NCI-H2196 (cell line): ENCODE data around the gene PAX5.

Experiments
- DNase-seq: peaks from one replicate; lab custom pipeline; 2025; ENCODE audit not compliant: unreplicated experiment; lab: John Stamatoyannopoulos, UW

PAX5 gene

DNA sequence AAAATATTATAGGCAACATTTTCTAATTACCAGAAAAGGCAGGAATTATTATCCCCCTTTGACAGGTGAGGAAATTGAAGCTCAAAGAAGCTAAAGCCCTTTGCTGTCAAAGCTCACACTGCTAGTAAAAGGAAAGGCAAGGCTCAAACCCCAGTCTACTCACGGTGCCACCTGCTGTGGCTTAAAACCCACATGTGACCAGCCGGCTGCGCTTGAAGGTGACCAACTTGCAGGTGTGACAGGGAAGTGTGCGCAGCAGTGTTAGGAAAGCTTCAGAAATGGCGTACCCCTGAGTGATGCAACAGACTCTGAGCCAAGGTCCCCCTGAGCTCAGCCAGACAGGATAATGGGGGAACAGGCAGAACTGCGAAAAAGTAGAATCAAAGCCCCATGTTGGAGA lies 45.2 kb downstream of the PAX5 start:
- no peak for DNase-seq

- DNase-seq: no peak
These were observed 46.2 kb downstream of the PAX5 start for GRCh38 chr9:36987891-36988290.

- no peak for DNase-seq
These were observed 46.7 kb downstream of the PAX5 start for GRCh38 chr9:36987409-36987808.

GRCh38 chr9:36986468-36987408 lies 47.3 kb downstream of the PAX5 start:
- DNase-seq: no peak

DNA sequence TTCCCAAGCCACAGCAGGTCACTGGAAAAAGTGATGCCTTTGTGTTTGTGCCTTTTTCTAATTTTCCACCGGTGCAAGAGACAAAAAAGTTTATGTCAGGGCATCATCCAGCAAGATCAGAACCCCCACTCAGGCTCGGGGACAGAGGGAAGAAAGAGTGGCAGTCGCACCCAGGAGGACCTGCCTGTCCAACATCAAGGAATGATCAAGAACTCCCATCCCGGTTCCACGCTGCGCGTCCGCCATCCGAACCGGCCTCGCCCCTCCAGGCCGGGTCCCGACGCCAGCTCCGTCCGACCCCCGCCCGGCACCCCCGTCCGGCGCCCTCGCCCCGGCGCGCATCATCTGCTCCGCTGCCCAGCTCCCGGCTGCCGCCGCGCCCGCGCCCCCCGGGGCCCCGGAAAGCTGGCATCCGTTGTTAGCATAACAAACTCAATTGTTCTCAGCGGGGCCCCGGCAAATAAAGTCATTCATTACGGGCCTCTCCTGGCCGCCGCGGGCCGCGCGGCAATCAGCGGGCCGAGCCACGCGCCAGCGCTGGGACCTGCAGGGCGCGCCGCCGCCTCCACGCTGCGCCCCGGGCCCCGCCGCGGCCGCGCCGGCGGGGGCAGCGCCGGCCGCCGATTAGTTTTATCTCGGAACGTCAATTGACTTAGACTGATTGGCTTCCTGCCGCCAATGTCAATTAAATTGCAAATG lies 48.1 kb downstream of the PAX5 start:
- no peak for DNase-seq

- DNase-seq: no peak
These were observed 48.9 kb downstream of the PAX5 start for GRCh38 chr9:36985061-36985768.

DNA sequence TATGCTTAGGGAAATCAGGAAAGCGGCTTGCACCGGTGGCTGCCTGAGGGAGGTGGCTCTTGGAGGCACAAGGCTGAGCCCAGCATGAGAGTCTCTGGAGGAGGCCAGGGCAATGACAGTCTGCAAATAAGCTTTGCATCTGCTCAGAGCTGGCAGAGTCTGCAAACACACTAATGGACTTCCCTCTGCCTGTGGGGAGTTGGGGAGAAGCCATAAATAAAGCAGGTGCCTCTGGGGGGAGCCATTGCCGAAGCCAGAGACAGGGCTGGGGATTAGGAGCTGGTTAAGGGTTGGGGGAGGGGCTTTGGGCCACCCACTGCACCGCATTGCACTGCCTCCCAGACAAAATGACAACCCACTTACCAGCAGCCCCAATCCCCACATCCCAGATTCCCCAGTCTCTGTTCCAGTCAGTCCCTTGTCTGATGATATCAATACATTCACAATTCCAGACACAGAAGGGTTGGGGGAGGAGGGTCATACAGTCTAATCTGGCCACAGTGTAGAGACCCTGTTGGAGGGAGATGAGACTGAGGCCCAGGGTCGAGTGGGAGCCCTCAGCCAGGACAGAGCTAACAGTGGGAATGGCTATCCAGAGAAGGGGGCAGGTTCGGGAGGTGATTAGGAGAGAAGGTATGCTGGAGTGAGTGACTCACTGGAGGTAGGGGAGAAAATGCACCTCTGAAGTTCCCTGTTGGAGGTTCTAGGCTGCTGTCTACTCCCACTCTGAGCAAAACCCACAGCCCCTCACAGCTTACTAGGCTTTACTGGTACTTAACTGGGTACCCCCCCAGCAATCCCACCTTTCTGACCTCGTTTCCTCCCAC lies 53.7 kb downstream of the PAX5 start:
- peak; percentile 41 for DNase-seq

GRCh38 chr9:36976371-36977030 lies 57.6 kb downstream of the PAX5 start:
- no peak for DNase-seq

GRCh38 chr9:36974731-36975130 lies 59.3 kb downstream of the PAX5 start:
- DNase-seq: no peak

- DNase-seq: no peak
These were observed 62.1 kb downstream of the PAX5 start for GRCh38 chr9:36971935-36972488.

GRCh38 chr9:36970007-36970888 lies 63.8 kb downstream of the PAX5 start:
- peak; percentile 15 for DNase-seq

DNA sequence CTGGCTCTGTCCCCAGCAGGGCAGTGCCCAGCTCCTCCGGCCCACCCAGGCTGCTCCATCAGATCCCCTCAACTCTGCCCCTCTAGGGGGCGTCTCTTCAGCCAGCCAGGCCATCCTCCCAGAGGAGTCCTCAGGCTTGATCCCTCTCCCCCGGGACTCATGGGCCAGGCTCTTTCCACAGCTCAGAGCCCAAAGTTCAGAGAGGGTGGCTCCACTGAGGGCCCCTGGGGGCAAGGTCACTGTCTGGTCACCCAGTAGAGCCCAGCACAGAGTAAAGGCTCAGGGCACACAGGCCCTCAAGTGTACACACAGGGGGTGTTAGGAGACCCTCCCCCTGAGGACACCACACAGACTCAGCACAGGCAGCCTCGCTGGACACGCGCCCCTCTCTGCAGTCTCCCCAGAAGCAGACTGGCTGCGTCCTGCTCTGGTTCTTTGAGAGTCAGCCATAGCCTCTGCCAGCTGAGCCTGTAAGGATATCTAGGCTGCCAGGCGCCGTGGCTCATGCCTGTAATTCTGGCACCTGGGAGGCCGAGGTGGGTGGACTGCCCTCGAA lies 64.8 kb downstream of the PAX5 start:
- DNase-seq: no peak

GRCh38 chr9:36968574-36969215 lies 65.4 kb downstream of the PAX5 start:
- no peak for DNase-seq

DNA sequence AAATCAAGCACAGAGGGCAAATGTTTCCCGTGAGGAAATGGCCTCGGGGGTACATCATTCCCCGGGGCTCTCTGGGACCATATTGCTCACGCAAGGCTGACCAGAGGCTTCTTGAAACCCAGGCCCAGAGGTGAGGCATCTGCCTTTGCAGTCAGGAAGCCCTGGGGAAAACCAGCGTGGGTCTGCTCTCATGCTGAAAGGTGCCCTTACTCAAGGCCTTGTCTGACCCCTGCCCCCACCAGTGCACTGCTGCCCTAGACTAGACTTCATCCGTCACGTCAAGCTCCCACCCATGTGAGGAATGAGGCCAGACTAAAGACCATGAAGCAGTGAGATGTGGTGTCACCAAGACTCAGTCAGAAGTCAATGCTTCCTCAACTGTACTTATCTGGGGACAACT lies 66.1 kb downstream of the PAX5 start:
- DNase-seq: no peak

- DNase-seq: no peak
These were observed 67.5 kb downstream of the PAX5 start for GRCh38 chr9:36966371-36967097.

GRCh38 chr9:36964791-36965190 lies 69.3 kb downstream of the PAX5 start:
- no peak for DNase-seq

DNA sequence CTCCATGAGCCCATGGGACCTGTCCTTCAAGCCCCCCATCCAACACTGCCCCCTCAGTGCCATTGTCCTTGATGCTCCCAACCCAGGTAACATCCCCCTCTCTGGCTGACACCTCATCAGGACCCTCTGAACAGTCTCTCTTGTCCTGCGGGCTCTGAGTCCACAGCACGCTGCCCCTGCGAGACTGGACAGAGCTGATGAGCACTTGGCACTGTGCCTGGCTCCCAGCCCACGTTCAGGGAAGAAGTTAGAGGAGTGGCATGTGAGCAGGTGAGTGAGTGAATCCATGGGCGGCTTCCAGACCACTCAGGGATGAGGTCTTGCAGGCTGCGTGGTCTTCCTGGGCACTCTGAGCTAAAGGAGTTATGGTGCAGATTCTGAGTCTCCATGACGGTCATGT lies 70.7 kb downstream of the PAX5 start:
- no peak for DNase-seq

DNA sequence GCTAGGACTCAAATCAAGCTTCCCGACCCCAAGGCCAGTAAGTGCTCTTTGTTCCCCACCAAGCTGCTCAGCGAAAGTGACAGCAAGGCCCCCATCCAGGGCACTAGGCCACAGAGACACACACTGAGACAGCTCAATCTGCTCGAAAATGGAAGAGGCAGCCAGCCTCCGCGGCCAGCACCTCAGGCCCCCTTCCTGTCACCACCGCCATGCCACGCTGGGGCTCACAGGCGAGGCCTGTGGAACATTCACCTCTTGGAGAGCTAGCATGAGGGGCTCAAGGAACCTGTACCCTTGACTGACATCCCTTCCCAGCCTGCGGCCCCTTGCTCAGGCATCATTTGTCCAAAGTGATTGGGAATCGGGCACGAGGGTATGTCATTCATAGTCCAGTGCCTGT lies 71.4 kb downstream of the PAX5 start:
- no peak for DNase-seq
